GM12891 (cell line): ENCODE results near the gene HS6ST2.

Experiments
- POLR2A ChIP-seq: IDR thresholded peaks from 2 replicates; pipeline ENCODE4 v1.6.1; 2011; ENCODE audit warnings: low read depth, low read length, control low read depth
- POLR2AphosphoS5 ChIP-seq: IDR thresholded peaks from 2 replicates; pipeline ENCODE4 v1.6.1; 2011; ENCODE audit warnings: low read depth, low read length, control low read depth
- POU2F2 ChIP-seq: IDR thresholded peaks from 2 replicates; pipeline ENCODE4 v1.6.1; 2011; ENCODE audit warnings: low read depth, mild to moderate bottlenecking, control low read depth, low read length, moderate library complexity
- SPI1 ChIP-seq: IDR thresholded peaks from 2 replicates; pipeline ENCODE4 v1.6.1; 2011; ENCODE audit warnings: low read depth, low read length, control low read depth
- TAF1 ChIP-seq: IDR thresholded peaks from 2 replicates; pipeline ENCODE4 v1.6.1; 2011; ENCODE audit warnings: low read depth, low read length, control low read depth

DNA sequence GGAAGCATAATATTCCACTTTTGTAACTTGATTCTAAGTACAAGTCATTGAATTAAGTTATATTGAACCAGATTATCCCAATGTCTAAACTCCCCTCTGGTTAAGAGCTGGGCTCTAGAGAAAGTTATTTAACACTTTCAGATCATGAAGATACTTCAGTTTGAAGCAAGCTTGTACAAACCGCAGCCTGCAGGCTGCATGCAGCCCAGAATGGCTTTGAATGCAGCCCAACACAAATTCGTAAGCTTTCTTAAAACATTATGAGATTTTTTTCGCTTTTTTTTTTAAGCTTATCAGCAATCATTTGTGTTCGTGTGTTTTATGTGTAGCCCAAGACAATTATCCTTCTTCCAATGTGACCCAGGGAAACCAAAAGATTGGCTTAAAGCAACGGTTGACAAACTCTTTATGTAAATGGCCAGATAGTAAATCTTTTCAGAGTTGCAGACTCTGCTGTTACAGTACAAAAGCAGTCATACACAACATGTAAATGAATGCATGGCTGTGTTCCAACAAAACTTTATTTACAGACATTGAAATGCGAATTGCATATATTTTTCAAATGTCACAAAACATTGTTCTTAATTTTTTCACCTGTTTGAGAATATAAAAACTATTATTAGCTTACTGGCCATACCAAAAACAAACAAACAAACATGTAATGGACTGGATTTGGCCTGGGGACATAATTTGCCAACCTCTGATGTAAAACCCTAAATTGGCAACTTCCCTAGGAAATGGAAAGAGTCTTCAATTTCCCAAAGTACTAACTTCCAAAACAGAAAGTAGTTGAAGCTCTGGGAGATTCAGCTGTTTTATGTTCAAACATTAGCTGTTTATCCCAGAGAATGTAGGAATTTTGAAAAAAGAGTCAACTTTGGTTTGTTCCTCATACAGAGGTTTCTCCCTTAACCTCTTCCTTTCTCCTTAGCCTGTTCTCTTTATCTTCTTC is 268.5 kb downstream of the HS6ST2 start:
- TF ChIP-seq POLR2A (no peak), POLR2AphosphoS5 (no peak), POU2F2 (no peak), TAF1 (no peak), SPI1 (no peak)
